Ishikawa (cell line): ENCODE results near the gene TNFAIP2.

Experiments
- CEBPB ChIP-seq: IDR thresholded peaks from 2 replicates; pipeline ENCODE4 v1.6.1; 2012
- CREB1 ChIP-seq: IDR thresholded peaks from 2 replicates; pipeline ENCODE4 v1.6.1; 2012; ENCODE audit warnings: low read depth
- EGR1 ChIP-seq: IDR thresholded peaks from 2 replicates; pipeline ENCODE4 v1.6.1; 2012
- EP300 ChIP-seq: IDR thresholded peaks from 2 replicates; pipeline ENCODE4 v1.6.1; 2012; ENCODE audit warnings: borderline replicate concordance
- FOXM1 ChIP-seq: IDR thresholded peaks from 2 replicates; pipeline ENCODE4 v1.6.1; 2012; ENCODE audit warnings: low read depth, borderline replicate concordance
- MAX ChIP-seq: IDR thresholded peaks from 2 replicates; pipeline ENCODE4 v1.6.1; 2012
- NFIC ChIP-seq: IDR thresholded peaks from 2 replicates; pipeline ENCODE4 v1.6.1; 2012
- RAD21 ChIP-seq: IDR thresholded peaks from 2 replicates; pipeline ENCODE4 v1.6.1; 2012; ENCODE audit warnings: low read depth
- REST ChIP-seq: IDR thresholded peaks from 2 replicates; pipeline ENCODE4 v1.6.1; 2012; ENCODE audit warnings: low read depth, mild to moderate bottlenecking
- TAF1 ChIP-seq: IDR thresholded peaks from 2 replicates; pipeline ENCODE4 v1.6.1; 2012; ENCODE audit warnings: low read depth, mild to moderate bottlenecking
- USF1 ChIP-seq: IDR thresholded peaks from 2 replicates; pipeline ENCODE4 v1.6.1; 2012
- YY1 ChIP-seq: IDR thresholded peaks from 2 replicates; pipeline ENCODE4 v1.6.1; 2012; ENCODE audit warnings: low read depth
- ZBTB7A ChIP-seq: IDR thresholded peaks from 2 replicates; pipeline ENCODE4 v1.6.1; 2012; ENCODE audit warnings: low read depth

Gene TNFAIP2

GRCh38 chr14:103113774-103114173 is 9.5 kb upstream of the TNFAIP2 start:
- TF ChIP-seq NFIC: no peak
- TF ChIP-seq USF1: no peak
- TF ChIP-seq RAD21: no peak
- no peak for TF ChIP-seq TAF1

GRCh38 chr14:103115845-103116572 is 7.3 kb upstream of the TNFAIP2 start:
- TF ChIP-seq YY1: no peak
- TF ChIP-seq NFIC: no peak
- TF ChIP-seq EGR1: no peak
- no peak for TF ChIP-seq RAD21
- no peak for TF ChIP-seq REST
- no peak for TF ChIP-seq CREB1
- TF ChIP-seq FOXM1: no peak
- no peak for TF ChIP-seq ZBTB7A
- TF ChIP-seq CEBPB: no peak
- TF ChIP-seq USF1: no peak
- no peak for TF ChIP-seq EP300

GRCh38 chr14:103116636-103117035 is 6.6 kb upstream of the TNFAIP2 start:
- TF ChIP-seq USF1 (no peak), EP300 (no peak), YY1 (no peak), ZBTB7A (no peak), MAX (no peak)

- TF ChIP-seq CREB1: no peak
- no peak for TF ChIP-seq EGR1
- peak; percentile 68 for TF ChIP-seq USF1
These were observed 5.1 kb upstream of the TNFAIP2 start for GRCh38 chr14:103118018-103118662.

- TF ChIP-seq EGR1: no peak
- TF ChIP-seq ZBTB7A: no peak
- no peak for TF ChIP-seq USF1
- TF ChIP-seq CEBPB: no peak
- TF ChIP-seq CREB1: no peak
- no peak for TF ChIP-seq YY1
- no peak for TF ChIP-seq NFIC
These were observed 4.4 kb upstream of the TNFAIP2 start for GRCh38 chr14:103118663-103119404.

GRCh38 chr14:103121121-103121845 is 2.0 kb upstream of the TNFAIP2 start:
- TF ChIP-seq USF1 (no peak), CEBPB (0 out of 2 replicates have a peak, but pooled peaks have one; percentile 5)
